ENCODE results near the gene UBR1.

GRCh38 chr15:43095708-43096347 lies 10.0 kb downstream of the UBR1 start:
- no peak for TF ChIP-seq CTCF (IDR thresholded peaks at IDR 0.05)
- no peak for TF ChIP-seq POLR2AphosphoS5 (IDR thresholded peaks at IDR 0.05)
